HG02678 (cell line): Measurements from ENCODE around the gene TCIRG1.

Experiments used
- ATAC-seq: cut with Tn5 transposase; IDR thresholded peaks from one replicate; pipeline ENCODE4 v1.9.1; 2021; ENCODE audit warnings: mild to moderate bottlenecking, moderate library complexity; ENCODE audit not compliant: unreplicated experiment

TCIRG1 gene

DNA sequence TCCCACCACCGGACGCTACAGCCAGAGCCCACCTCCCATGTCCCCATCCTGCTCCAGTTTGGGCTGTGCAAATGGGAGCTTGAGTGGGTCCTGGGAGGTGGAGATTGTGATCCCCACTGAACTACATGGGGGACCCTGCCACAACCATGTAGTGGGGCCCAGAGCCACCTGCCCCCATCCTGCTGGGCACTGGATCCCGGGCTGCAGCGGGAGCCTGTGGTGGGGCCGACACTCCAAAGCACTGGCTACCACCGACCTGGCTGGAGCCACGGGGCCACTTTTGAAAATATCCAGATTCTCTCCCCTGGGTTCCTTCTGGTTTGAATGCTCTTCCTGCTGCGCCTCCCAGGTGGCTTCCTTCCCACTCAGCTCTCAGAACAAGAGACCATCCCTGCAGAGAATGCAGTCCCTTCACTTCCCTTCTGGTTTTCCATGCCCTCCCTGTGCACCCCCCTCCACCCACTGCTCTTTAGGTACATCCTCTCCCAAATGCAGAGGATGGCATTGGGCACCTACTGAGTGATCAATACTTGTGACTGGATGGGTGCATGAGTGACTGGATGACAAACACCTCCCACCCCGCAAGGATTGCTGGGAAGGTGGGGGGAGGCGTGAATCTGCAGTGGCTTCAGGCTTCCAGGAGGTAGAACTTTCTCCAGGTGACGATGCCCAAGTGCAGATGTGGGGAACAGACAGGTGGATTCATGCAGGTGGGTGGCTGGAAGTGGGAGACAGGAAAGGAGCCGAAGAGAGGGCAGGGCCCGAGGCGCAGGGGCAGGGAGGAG lies 34.1 kb upstream of the TCIRG1 start:
- ATAC-seq, result no peak

DNA sequence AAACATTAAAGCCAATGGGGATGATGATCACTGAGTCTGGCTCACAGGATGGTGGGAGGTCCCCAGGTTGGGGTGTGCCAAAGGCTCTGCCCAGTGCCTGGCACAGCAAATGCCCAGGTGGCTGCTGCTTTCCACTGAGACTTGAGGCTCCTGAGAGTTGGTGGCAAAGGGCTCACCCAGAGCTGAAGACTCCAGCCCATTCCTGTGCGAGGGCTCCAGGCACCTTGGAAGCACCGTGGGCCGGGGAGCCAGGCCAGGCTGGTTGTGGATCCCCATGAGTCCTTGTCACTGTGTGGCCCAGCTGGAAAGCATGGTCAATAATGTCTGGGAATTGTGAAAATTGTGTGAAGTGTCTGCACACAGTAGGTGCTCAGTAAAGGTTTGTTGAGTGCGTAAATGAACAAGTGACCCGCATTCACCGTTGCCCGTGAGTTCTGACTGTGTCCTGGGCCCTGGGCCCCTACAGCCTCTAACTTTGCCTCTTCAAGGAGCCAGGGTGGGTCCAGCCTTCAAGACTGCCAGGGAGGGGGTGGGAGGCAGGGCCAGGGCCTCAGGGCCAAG lies 32.1 kb upstream of the TCIRG1 start:
- no peak for ATAC-seq

DNA sequence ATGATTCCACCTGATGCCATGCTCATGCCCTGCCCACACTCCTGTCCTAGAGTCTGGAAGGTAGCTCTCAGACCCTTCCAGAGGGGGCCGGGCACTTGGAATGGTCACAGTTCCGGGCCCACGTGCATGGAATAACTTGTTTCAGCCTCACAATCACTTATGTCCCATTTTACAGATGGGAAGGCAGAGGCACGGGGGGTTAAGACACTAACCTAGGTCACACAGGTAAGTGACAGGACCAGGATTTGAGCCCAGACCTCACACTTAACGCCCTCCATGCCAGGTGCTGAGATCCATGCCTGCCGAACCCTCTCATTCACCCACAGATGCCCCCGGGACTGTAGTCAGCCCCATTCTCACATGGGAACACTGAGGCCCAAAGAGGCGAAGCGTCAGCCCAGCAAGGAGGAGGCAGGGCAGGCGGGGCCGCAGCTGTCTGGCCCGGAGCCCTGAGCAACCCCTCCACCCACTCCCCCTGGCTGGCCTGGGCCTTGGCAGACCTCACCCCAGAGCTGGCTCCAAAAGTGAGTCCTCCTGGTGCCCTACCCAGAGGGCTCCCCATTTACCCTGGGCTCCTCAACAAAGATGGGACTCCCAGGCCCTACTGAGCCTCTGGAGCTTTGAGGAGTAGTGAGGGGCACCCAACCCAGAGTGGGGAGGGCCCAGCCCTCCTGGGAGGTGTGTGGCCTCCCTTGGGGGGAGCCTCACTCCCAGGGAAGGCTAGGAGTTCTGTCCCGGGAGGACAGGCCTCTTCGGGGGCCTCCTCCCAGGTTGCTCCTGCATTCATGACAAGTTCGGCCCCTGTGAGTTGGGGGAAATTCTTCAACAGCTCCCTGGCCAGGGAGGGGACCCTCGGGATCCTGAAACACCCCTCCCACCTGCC lies 31.1 kb upstream of the TCIRG1 start:
- ATAC-seq, result no peak

DNA sequence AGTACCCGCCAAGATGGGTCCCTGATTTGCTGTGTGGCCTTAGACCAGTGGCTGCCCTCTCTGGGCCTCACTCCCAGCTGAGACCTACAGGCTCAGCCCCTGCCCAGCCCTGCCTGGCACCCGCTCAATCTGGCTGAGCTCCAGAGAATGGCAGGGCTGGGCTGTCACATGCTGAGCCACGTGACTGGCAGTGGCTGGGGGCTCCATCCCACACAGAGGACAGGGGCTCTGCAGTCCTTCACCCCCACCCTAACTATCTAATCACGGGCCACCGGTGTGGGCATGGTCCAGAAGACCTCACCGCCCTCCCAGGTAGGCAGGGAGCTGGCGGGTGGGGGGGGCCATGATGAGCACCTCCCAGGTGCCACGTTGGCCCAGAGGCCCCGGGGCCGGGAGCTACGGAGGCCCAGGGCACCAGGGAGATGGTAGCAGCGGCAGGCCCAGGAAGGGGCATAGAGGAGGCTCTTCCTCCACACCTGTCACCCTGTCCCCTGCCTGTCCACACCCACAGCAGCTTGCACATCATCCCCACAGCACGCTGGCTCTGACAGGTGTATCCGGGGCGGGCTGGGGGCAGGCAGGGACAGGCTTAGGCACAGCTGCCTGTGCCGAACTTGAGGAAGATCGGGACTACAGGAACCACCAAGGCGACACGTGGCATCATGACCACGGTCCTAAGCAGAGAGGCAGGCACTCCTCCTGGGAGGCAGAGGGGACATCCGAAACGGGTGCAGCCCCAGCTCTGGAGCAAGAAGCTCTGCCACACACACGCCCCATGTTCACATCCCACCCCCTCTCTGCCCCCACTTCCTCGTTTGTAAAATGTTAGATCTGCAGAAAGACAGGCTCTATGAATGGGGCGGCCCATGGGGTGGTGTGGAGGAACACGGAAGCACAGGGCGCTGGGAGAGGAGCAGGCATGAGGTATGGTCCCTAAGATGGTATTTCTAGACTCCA lies 30.2 kb upstream of the TCIRG1 start:
- ATAC-seq, result no peak

DNA sequence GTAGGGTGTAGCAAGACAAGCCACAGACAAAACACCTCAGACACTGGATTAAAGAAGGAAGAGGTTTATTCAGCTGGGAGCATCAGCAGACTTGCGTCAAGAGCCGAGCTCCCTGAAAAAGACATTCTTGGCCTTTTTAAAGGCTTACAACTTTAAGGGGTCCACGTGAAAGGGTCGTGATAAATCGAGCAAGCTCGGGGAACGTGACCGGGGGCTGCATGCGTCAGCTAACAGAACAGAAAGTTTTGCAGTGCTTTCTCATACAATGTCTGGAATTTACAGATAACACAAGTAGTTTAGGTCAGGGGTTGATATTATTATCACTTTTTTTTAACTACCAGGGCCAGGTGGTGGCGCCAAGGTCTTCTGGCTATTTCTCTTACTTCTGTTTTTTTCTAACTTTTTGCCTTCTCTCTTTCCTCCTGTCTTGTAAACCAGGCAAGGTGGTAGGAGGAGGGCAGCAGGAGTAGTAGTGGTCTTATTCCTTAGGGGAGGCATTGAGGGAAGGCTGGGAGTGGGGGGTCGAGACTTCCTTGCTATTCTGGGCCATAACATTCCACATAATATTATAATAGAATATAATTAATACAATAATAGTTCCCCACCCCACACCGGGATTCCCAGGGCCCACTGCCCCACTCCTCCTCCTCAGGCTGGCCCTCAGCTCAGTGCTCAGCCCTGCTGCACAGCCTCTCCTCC lies 29.3 kb upstream of the TCIRG1 start:
- ATAC-seq, result no peak

DNA sequence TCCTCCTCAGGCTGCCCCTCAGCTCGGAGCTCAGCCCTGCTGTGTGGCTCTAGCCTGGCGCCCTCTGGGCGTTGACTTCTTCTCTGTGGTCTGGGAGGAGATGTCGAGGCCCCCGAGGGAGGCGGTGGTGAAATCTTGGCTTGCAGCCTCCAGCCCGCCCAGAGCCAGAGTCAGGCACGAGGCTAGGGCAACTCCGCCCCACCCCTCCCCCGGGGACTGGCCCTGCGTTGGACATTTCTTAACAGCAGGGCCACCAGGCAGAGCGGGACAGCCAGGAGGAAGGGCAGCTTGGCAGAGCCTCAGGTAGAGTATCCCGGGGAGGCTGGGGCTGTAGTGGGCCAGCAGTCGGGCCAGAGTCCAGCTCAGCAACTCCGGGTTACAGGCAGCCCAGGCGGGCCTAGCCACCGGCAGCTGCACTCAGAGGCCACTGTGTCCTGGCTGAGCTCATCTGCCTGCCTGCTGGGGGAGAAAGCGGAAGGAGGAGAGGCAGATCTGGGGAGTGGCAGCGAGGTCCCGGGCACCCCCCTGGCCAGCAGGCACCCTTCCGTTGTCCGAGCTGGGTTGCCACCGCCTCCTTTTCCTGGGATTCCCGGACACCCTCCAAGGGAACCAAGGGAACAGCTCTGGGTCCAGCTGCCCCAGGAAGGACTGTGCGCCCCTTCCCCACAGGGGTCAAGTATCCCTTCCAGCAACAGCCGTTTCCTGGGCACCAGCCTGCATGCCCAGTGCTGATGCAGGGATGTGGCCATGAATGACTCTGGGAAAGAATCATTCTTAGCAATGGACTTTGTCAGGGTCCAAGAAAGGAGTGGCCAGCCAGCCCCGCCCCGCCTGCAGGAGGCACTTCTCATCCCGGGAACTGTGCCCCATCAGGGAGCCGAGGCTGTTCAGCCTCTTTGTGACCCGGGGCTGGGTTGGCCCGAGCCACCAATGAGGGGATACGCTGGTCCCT lies 28.5 kb upstream of the TCIRG1 start, which contains the start of gene ALDH3B1:
ALDH3B1 (plus strand) TSS at position 238 of the 952 bp plus-strand sequence. CDS start 4,971 bp downstream, outside the sequence.
- no peak for ATAC-seq

DNA sequence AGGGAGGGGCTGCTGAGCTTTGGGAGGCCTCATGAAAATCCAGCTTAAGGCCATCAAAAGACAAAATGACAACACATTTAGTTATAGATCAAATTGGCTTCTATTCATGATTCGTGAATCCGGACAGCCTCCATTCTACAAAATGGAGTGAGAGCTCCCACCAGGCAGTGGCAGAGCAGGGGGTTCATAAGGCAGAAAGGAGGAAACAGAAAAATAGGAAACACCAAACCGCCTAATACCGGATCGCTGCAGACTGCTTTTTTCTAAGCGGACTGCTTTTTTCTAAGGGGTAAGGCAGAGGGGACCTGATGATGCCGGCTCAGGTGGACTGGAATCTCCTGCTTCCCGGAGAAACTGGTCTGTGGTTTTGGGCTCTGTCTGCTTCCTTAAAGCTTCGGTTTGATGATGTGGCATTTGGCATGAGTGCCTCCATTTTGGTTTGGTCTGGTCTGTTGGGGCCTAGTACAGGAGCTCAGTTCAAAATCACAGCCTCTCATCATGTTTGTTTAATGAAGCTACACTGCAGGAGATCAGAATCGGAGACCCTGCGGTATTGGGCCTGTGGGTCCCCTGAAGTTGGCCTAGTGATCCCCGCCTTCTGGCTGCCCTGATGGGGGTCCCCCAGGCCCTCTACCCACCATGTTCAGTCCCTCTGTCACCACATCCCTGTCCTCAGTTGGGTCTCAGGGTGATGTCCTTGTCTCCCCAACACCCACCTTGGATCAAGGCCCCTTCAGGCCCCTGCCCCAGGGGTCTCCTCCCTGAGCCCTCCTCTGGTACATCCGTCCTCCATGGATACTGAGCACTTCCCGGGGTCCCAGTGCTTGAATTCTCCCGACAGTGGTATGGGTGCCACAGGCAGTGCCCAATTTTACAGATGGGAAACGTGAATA lies 27.5 kb upstream of the TCIRG1 start:
- ATAC-seq, result no peak

DNA sequence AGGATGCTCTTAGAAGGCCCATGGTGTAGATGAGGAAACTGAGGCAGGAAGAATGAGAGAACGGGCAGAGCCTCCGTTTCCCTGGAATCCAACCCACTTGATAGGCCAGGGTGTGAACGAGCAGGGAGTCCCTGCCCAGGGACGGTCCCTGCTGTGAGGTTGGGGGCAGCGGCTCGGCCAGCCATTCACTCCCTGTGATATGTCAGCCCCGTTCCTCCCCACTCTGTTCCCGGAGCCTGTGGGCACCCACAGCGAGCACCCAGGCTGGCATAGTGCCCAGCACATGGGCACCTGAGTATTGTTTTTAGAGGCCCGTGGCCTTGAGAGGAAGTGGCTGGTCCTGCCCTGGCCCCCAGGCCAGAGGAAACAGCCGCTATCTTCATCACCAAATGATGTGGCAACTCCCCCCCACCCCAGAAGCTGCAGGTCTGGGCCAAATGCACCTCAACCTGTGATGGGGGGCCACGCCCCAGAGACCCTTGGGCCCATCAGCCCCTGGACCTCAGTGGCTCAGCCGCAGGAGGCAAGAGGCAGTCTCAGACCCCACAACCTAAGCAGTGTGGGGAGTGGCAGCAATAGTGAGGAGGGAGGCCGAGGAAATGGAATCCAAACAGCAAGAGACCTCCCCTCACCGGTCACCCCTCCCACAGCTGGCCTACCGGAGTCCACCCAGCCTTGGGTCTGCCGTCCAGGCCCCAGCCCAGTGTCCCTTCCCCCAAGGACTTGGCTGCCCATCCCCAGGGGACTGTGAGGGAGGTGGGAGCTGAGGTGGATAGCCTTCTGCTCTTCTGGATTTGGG lies 26.6 kb upstream of the TCIRG1 start:
- ATAC-seq, result no peak

DNA sequence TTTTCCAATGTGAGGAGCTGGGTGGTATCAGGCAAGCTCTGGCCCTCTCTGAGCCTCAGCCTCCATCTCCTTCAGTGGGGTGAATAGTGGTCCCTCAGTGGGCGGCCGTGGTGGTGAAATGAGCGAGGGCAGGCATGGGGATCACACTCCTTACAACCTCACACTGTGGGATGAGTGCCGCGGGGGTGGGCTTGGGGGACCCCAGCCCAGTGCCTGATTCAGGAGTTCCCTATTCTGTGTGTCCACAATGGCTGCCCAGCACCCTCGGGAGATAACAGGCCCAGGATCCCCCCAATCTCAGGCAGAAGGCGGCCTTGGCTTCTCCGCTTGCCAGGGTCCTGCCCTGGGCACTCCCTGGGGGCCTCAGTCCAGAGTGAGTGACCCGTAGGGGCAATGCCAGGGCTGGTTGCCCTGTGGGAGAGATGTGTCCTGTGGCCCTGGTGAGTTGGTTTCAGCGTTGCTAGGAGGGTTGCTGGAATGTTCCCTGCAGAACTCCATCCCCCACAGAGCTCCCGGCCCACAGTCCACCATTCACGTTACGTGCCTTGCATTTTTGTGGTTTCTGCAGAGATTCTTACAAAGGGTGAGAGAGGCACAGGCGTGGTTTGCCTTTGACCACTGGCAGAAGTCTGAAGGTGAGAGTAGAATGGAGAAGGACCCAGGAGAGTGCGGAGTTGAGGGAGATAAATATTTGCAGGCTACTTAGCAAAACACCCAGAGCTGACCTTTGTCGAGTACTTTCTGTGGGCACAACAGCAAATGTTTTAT lies 25.8 kb upstream of the TCIRG1 start:
- no peak for ATAC-seq

DNA sequence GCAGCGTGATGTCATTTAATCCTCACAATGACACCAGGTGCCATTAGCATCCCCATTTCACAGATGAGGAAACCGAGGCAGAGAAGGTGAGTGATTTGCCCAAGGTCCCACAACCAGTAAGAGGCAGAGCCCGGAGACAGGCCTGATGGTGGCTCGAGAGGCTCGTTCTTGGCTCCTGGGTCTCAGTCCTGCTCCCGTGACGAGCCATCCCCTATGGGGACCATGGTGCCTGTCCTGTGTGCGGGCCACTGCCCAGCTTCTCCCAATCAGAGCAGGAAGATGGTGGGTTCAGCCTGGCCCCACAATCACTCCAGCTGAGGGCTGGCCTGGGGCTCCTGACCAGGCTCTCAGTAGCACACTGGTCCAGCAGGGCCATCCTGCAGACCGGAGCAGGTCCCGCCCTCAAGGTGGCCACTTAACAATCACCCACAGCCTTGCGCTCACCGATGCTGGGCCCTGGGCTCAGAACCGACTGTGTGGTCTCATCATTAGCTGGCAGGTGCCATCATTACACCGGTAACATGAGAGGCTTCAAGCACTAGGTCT lies 25.1 kb upstream of the TCIRG1 start:
- ATAC-seq, result no peak

DNA sequence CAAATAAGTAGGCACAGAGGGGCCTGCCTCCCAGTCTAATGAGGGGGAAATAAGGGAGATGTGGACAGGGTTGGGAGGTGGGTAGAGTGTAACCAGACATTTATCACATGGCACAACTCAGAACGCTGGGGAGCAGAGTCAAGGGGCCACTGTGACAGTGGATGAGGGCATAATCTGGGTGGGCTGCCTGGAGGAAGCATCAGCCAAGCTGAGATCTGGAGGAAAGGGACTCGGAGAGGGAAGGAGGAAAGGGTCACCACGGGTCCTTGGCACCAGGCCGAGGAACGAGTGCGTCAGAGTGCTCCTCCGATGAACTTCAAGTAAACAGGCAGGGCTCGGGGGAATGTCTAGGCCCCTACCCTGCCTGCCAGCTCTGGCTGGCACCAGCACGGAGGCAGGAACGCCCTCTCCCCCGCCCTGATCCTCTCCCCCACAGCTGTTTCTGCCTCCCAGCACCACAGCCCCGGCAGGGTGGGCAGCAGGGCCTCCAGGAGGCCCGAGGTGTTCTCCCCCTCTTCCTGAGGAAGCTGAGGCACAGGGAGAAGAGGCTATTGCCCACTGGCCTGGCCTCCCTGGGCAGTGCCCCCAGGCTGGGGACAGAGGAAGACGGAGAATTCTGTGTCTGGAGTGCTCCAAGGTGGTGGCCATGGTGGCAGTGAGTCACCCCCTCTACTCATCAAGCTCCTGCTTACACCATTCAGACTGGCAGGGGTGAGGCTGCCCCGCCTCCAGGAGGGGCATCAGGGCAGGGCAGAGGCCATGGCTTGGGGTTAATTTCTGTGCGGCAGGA lies 24.5 kb upstream of the TCIRG1 start:
- no peak for ATAC-seq

DNA sequence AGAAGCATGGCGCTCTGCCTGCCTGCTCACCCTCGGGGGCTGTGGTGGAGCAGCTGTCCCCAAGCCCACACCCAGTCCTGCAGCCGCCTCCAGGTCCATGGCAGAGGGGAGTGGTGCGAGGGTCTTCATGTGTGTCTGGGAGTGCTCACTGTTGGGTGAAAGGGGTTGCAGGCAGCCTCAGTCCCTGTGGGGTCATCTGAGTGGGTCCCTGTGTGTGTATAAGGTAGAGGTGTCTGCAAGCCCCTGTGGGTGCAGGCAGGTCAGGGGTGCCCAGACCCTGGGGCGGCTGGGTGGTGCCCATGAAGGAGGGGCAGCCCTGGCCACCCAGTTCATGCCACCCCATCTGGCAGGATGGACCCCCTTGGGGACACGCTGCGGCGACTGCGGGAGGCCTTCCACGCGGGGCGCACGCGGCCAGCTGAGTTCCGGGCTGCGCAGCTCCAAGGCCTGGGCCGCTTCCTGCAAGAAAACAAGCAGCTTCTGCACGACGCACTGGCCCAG lies 23.8 kb upstream of the TCIRG1 start:
- no peak for ATAC-seq

DNA sequence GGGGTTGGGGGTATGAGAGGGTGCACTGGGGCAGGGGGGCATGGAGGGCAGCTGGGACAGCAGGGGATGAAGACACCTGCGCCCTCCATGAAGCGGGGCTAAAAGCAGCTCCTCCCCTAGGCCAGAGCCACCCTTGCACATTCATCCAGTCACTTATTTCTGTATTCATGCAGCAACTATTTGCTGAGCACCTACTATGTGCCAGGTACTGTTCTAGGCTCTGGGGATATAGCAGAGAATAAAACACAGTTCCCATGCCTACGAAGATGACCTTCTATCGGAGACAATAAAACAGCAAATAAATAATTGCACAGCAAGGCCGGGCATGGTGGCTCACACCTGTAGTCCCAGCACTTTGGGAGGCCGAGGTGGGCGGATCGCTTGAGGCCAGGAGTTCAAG lies 23.4 kb upstream of the TCIRG1 start:
- ATAC-seq, result no peak

DNA sequence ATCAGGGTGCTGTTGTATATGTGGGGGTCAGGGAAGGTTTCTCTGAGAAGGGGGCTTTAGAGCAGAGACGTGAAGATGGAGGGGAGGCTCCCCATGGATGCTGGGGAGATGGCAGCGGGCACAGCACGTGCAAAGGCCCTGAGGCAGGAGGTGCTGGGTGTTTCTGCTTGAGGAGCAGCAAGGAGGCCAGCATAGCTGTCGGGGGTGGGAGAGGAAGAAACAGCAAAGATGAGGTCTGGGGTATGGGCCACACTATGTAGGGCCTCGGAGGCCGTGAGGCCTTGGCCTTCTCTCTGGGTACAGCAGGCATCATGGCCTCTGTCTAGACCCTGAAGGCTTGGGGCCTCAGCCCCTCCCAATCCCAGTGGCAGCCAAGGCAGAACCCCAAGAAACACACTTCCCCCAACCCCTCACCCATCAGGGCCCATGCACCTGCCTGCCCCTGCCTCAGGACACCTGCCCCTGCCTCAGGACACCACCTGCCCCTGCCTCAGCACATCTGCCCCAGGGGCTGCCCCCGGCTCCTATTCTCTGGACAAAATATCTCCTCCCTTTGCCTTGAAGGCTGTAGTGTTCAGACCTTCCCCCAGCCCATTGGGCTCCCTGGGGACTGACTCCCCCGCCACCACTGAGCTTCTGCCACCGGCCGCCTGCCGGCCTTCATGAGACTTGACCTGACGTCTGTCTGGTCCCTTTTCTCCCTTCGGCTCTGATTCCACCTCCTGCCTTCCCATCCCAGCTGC lies 22.5 kb upstream of the TCIRG1 start:
- no peak for ATAC-seq
